Myocyte (in vitro differentiated cells): Measurements from ENCODE around the gene CERK. TPM values are rescaled to one million over a fixed set of nuclear protein-coding genes. Genes with fewer than 3 reads are reported as not detected.

Experiments used
- DNase-seq: peaks from one replicate; pipeline ENCODE4 v3.0.0-alpha.2; 2012; ENCODE audit warnings: low read depth
- total RNA-seq: library from RNA; depleted of rRNA; stranded (reverse); fragments of >200 nt; gene quantifications from 2 replicates; pipeline ENCODE4 v1.2.3, GENCODE V29; 2014

Gene CERK
- total RNA-seq, 1 donor from 2014 or later, result 32.9 TPM

GRCh38 chr22:46664301-46664855 lies 73.7 kb downstream of the CERK start:
- no peak for DNase-seq

GRCh38 chr22:46663436-46664100 lies 74.5 kb downstream of the CERK start:
- DNase-seq, result peak; percentile 43

GRCh38 chr22:46663001-46663400 lies 75.1 kb downstream of the CERK start:
- DNase-seq, result no peak

GRCh38 chr22:46662226-46662625 lies 75.8 kb downstream of the CERK start:
- no peak for DNase-seq

GRCh38 chr22:46661221-46661851 lies 76.7 kb downstream of the CERK start:
- DNase-seq, result peak; percentile 46

GRCh38 chr22:46660604-46661201 lies 77.3 kb downstream of the CERK start:
- DNase-seq, result peak; percentile 89

- DNase-seq, result no peak
These were observed 78.3 kb downstream of the CERK start for GRCh38 chr22:46659791-46660186.

- DNase-seq, result no peak
These were observed 78.8 kb downstream of the CERK start for GRCh38 chr22:46659059-46659790.

- peak; percentile 26 for DNase-seq
These were observed 79.8 kb downstream of the CERK start for GRCh38 chr22:46657996-46658947.

- no peak for DNase-seq
These were observed 80.4 kb downstream of the CERK start for GRCh38 chr22:46657655-46657953.

GRCh38 chr22:46656856-46657654 lies 81.0 kb downstream of the CERK start:
- DNase-seq, result no peak

GRCh38 chr22:46655861-46656608 lies 82.0 kb downstream of the CERK start:
- DNase-seq, result no peak

- no peak for DNase-seq
These were observed 83.0 kb downstream of the CERK start for GRCh38 chr22:46654927-46655595.

GRCh38 chr22:46654426-46654825 lies 83.6 kb downstream of the CERK start:
- DNase-seq, result no peak

- no peak for DNase-seq
These were observed 84.5 kb downstream of the CERK start for GRCh38 chr22:46653596-46653995.

- DNase-seq, result no peak
These were observed 85.2 kb downstream of the CERK start for GRCh38 chr22:46652847-46653331.

- peak; percentile 32 for DNase-seq
These were observed 85.8 kb downstream of the CERK start for GRCh38 chr22:46652081-46652846.

GRCh38 chr22:46651316-46651715 lies 86.7 kb downstream of the CERK start:
- no peak for DNase-seq
